ENCODE results near the gene FRS2. TPM values are rescaled to one million over a fixed set of nuclear protein-coding genes. Genes with fewer than 3 reads are reported as not detected.

FRS2 gene
- total and polyA plus RNA-seq, 9 donors = 15.5 to 64.2 (median 43.2) TPM

GRCh38 chr12:69479675-69480074 lies 9.5 kb downstream of the FRS2 start:
- WGBS, 3 donors = 93 to 97% (median 95%) methylated on average over 2 of the region's 2 CpGs
- no peak for DNase-seq
- Histone ChIP-seq H3K4me1 (ENCODE audit: insufficient read depth) (peaks cover 7% of the 10 kb centered on the region), H3K27me3 (no peaks in the 10 kb centered on the region), H3K9me3 (no peaks in the 10 kb centered on the region), H3K27ac (no peak overlapping the region), H3K4me3 (no peak overlapping the region), H3K36me3 (no peaks in the 10 kb centered on the region)
- intact Hi-C loops (cut with DNase I) = loop anchor here in 2 of 4 donors (10.0 kb wide), 2 partner anchors 45 to 85 kb away; no protein-coding TSS in a partner anchor
- TF ChIP-seq POLR2A (IDR thresholded peaks at IDR 0.05) = no peak
- no peak for TF ChIP-seq EP300 (IDR thresholded peaks at IDR 0.05)
- TF ChIP-seq CTCF (IDR thresholded peaks at IDR 0.05) = no peak

GRCh38 chr12:69480698-69481097 lies 10.5 kb downstream of the FRS2 start:
- Histone ChIP-seq H3K9me3 (no peaks in the 10 kb centered on the region), H3K27me3 (no peaks in the 10 kb centered on the region), H3K4me1 (ENCODE audit: insufficient read depth) (peaks cover 4% of the 10 kb centered on the region), H3K27ac (no peak overlapping the region), H3K4me3 (no peak overlapping the region), H3K36me3 (no peaks in the 10 kb centered on the region)
- no peak for DNase-seq
- intact Hi-C loops (cut with DNase I) = no loop called here
- 90 to 95% (median 94%) methylated on average over 4 of the region's 4 CpGs for whole genome bisulfite sequencing, 3 donors
- TF ChIP-seq CTCF (IDR thresholded peaks at IDR 0.05) (no peak), POLR2A (IDR thresholded peaks at IDR 0.05) (no peak), EP300 (IDR thresholded peaks at IDR 0.05) (no peak)

GRCh38 chr12:69481133-69481532 lies 10.9 kb downstream of the FRS2 start:
- no peak for DNase-seq

GRCh38 chr12:69483700-69484099 lies 13.5 kb downstream of the FRS2 start:
- WGBS, 3 donors = 92 to 98% (median 95%) methylated on average over 1 of the region's 1 CpG
- Histone ChIP-seq H3K4me1 (ENCODE audit: insufficient read depth) (peaks cover 2% of the 10 kb centered on the region), H3K27ac (no peak overlapping the region), H3K4me3 (no peak overlapping the region), H3K9me3 (no peaks in the 10 kb centered on the region), H3K27me3 (no peaks in the 10 kb centered on the region), H3K36me3 (no peaks in the 10 kb centered on the region)
- no peak for DNase-seq
- intact Hi-C loops (cut with DNase I) = no loop called here
- TF ChIP-seq POLR2A (IDR thresholded peaks at IDR 0.05) = no peak
- no peak for TF ChIP-seq EP300 (IDR thresholded peaks at IDR 0.05)
- no peak for TF ChIP-seq CTCF (IDR thresholded peaks at IDR 0.05)

More at GRCh38 chr12:69481133-69481532, 10.9 kb downstream of the FRS2 start:
- TF ChIP-seq CTCF (IDR thresholded peaks at IDR 0.05) (no peak), POLR2A (IDR thresholded peaks at IDR 0.05) (no peak), EP300 (IDR thresholded peaks at IDR 0.05) (no peak)
- no peak overlapping the region for H3K27ac ChIP-seq
- H3K4me1 ChIP-seq (ENCODE audit: insufficient read depth) = peaks cover 2% of the 10 kb centered on the region
- no peak overlapping the region for H3K4me3 ChIP-seq
- intact Hi-C loops (cut with DNase I) = no loop called here
- H3K9me3 ChIP-seq = no peaks in the 10 kb centered on the region
- no peaks in the 10 kb centered on the region for H3K27me3 ChIP-seq
- H3K36me3 ChIP-seq = no peaks in the 10 kb centered on the region

All from ovary (tissue), 9 donors.